Kidney (tissue), 14 donors: Measurements from ENCODE around the gene NPC1. TPM values are rescaled to one million over a fixed set of nuclear protein-coding genes. Genes with fewer than 3 reads are reported as not detected.

Experiments
- DNase-seq, 5 donors: peaks; one replicate each; pipeline ENCODE4 v3.0.0-alpha.2; 2013 to 2020
- FAIRE-seq: peaks from 2 replicates; lab custom pipeline; 2012; peaks lifted over from hg19 to GRCh38; lab: Jason Lieb, UNC
- H3K27ac ChIP-seq, 2 donors: one replicate each; pipeline ENCODE4 v1.7.0; 2013; ENCODE audit warnings: low read depth in 2 of 2, low read length in 2 of 2, inconsistent platforms in 1 of 2
- H3K27me3 ChIP-seq: one replicate; pipeline ENCODE4 v1.7.1; 2013; ENCODE audit warnings: low read length, inconsistent platforms; ENCODE audit not compliant: control insufficient read depth, insufficient read depth
- H3K36me3 ChIP-seq, 3 donors: one replicate each; pipeline versions ENCODE4 v1.7.0 to v1.7.1; 2013; ENCODE audit warnings: low read length in 3 of 3, control low read depth in 1 of 3, inconsistent platforms in 1 of 3; ENCODE audit not compliant: insufficient read depth in 3 of 3, control insufficient read depth in 2 of 3
- H3K4me1 ChIP-seq, 3 donors: one replicate each; pipeline versions ENCODE4 v1.7.0 to v1.7.1; 2013; ENCODE audit warnings: low read length in 3 of 3, inconsistent platforms in 1 of 3, low read depth in 1 of 3; ENCODE audit not compliant: control insufficient read depth in 2 of 3, insufficient read depth in 2 of 3
- H3K4me3 ChIP-seq, 3 donors: one replicate each; pipeline versions ENCODE4 v1.7.0 to v1.8.1; 2013; ENCODE audit warnings: low read length in 3 of 3, control low read depth in 1 of 3, inconsistent platforms in 1 of 3
- H3K9ac ChIP-seq, 3 donors: one replicate each; pipeline versions ENCODE4 v1.7.0 to v1.7.1; 2013; ENCODE audit warnings: low read length in 3 of 3, control low read depth in 1 of 3, inconsistent platforms in 1 of 3
- H3K9me3 ChIP-seq, 3 donors: one replicate each; pipeline versions ENCODE4 v1.7.0 to v1.7.1; 2013; ENCODE audit warnings: low read length in 3 of 3, control low read depth in 1 of 3, inconsistent platforms in 1 of 3; ENCODE audit not compliant: control insufficient read depth in 2 of 3, insufficient read depth in 1 of 3
- CTCF ChIP-seq: IDR thresholded peaks from 3 replicates; pipeline ENCODE4 v1.5.1; 2012; ENCODE audit warnings: mild to moderate bottlenecking, moderate library complexity, borderline replicate concordance; ENCODE audit not compliant: insufficient read depth; ENCODE audit errors: extremely low read depth
- intact Hi-C: fragments of 100-400 bp; cut with DNase I; formaldehyde crosslinking; loops from one replicate; pipeline ENCODE4 v1.11.1; 2022
- polyA plus RNA-seq: library from polyadenylated mRNA; stranded (reverse); fragments of 350-450 nt; fragmentation: Illumina TruSeq; extraction: RNeasy Lipid Tissue Mini Kit (QIAGEN cat#74804); gene quantifications from one replicate; pipeline ENCODE4 v1.2.3, GENCODE V29; 2014; ENCODE audit warnings: low read depth, low replicate concordance; ENCODE audit not compliant: insufficient read depth
- total RNA-seq: library from RNA; stranded (reverse); fragmentation: NEBNext Ultra II Directional; extraction: Animal tissue kit (Norgen Biotek cat#: 25700); gene quantifications from one replicate; pipeline ENCODE4 v1.2.1, GENCODE V29; 2021
- donor health status: control.
- donor health status: control.
- donor health status: control.
- donor health status: control.
- donor health status: control.
- donor health status: DM: yes; HTN: yes; CAD: no.
- donor health status: Normal renal cell carcinoma (clear cell type).

Gene NPC1
- total and polyA plus RNA-seq, 2 donors from 2014 or later: 16.0 to 50.2 TPM

GRCh38 chr18:23528580-23529472, 57.5 kb downstream of the NPC1 start:
- intact Hi-C loops: no loop called here
- FAIRE-seq (no peak), DNase-seq (no peak)
- Histone ChIP-seq H3K27ac (no peak overlapping the region), H3K4me3 (no peak overlapping the region), H3K36me3 (peaks cover 6 to 55% (median 44%) of the 10 kb centered on the region in 3 donors), H3K27me3 (no peaks in the 10 kb centered on the region), H3K9ac (no peak overlapping the region), H3K4me1 (no peaks in the 10 kb centered on the region), H3K9me3 (no peaks in the 10 kb centered on the region)
- TF ChIP-seq CTCF: no peak

DNA sequence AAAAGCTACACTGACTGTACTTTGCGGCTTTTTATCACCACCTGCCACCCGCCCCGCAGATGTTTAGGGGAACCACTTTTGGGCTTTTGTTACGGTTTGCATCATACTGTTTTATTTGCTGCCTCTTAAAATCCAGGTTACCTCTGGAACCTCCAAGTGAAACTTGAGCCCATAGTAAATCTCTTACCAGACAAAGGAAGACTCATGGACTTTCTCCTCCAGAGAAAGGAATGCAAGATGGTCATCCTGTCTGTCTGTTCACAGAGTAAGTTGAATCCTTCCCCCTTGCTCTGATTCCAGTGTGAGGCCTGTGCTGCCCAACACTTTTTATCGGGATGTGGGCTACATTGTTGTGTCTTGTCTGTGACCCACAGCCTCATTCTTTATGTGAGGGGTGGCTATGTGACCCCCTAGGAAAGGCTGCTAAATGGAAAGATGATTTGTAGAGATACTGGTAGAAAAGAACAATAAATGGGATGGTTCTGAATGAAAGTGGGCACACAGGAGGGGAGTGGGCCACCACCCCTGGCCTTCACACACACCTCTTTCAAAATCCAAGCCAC, 59.7 kb downstream of the NPC1 start:
- H3K4me3 ChIP-seq: no peak overlapping the region
- DNase-seq (peak in 3 of 5 donors; percentile 28 to 75 (median 74)), FAIRE-seq (no peak)
- no peak overlapping the region for H3K27ac ChIP-seq
- peaks cover 4 to 59% (median 43%) of the 10 kb centered on the region in 3 donors for H3K36me3 ChIP-seq
- no peaks in the 10 kb centered on the region for H3K27me3 ChIP-seq
- no peaks in the 10 kb centered on the region for H3K9me3 ChIP-seq
- H3K4me1 ChIP-seq: no peaks in the 10 kb centered on the region
- intact Hi-C loops: no loop called here
- TF ChIP-seq CTCF: no peak
- no peak overlapping the region for H3K9ac ChIP-seq

DNA sequence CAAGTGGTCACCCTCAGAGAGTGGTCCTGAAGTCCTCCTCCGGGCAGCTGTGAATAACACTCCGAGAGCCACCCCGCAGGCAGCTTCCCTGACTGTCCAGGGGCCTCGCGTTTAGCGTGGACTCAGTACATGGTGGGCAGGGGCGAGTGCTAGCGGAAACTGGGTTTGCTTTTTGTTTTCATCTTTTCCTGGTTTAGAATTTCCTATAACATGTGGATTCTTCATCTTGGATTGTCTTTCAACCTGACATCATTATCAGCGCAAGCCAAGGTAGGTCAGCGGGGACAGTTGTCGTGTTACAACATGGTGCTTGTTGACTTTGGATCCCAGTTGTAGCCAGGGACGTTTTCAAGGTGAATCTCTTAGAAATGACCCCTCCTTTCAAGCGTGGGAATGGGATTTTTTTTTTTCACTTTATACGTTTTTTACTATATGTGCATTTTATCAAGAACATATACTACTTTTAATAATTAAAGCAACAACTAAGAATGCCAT, 62.0 kb downstream of the NPC1 start:
- Histone ChIP-seq H3K9ac (no peak overlapping the region), H3K36me3 (peaks cover 2 to 62% (median 44%) of the 10 kb centered on the region in 3 donors), H3K27ac (no peak overlapping the region), H3K4me3 (no peak overlapping the region), H3K4me1 (no peaks in the 10 kb centered on the region), H3K9me3 (no peaks in the 10 kb centered on the region), H3K27me3 (no peaks in the 10 kb centered on the region)
- FAIRE-seq: no peak
- intact Hi-C loops: no loop called here
- DNase-seq: no peak
- no peak for TF ChIP-seq CTCF
